ENCODE results near the gene RAD23B. TPM values are rescaled to one million over a fixed set of nuclear protein-coding genes. Genes with fewer than 3 reads are reported as not detected.

The RAD23B gene
- total RNA-seq, 1 donor from 2014 or later, result 134 TPM

- H3K4me3 Mint-ChIP-seq, result no peak overlapping the region
- H3K4me1 Mint-ChIP-seq (ENCODE audit: unreplicated experiment), result peaks cover 5% of the 10 kb centered on the region
- peaks cover 5% of the 10 kb centered on the region for H3K9me3 Mint-ChIP-seq
- no peaks in the 10 kb centered on the region for H3K36me3 Mint-ChIP-seq
- no peaks in the 10 kb centered on the region for H3K27me3 Mint-ChIP-seq
- no peak for DNase-seq (ENCODE audit: extremely low spot score, unreplicated experiment)
- TF ChIP-seq CTCF (conservative IDR thresholded peaks at IDR 0.05), result no peak
- H3K27ac Mint-ChIP-seq, result no peak overlapping the region
Measured at GRCh38 chr9:107269681-107270080, 13.4 kb upstream of the RAD23B start.

DNA sequence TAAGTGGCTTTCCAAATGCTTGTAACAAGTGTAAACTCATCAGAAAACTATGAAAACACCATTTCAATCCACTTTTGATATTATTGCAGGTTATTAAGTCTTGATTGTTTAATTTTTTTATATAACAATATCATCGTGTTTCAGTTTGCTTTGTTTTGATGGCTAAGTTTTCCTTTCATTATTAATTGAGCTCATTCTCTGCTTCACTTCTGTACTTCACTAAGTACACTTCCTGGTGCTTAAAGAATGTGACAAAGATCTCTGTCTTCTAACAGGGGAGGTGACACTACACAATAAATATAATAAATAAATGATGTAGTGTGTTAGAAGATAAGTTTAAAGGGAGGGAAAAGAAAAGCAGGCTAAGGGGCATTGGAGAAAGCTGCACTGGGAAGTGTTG lies 13.0 kb upstream of the RAD23B start:
- Mint-ChIP-seq H3K27ac (peak overlapping the region; percentile 61), H3K4me3 (peak overlapping the region; percentile 3), H3K36me3 (no peaks in the 10 kb centered on the region), H3K27me3 (no peaks in the 10 kb centered on the region), H3K4me1 (ENCODE audit: unreplicated experiment) (peaks cover 9% of the 10 kb centered on the region), H3K9me3 (peaks cover 4% of the 10 kb centered on the region)
- TF ChIP-seq CTCF (conservative IDR thresholded peaks at IDR 0.05), result no peak
- DNase-seq (ENCODE audit: extremely low spot score, unreplicated experiment), result no peak

- peak overlapping the region; percentile 61 for H3K27ac Mint-ChIP-seq
- no peak for DNase-seq (ENCODE audit: extremely low spot score, unreplicated experiment)
- peaks cover 14% of the 10 kb centered on the region for H3K4me1 Mint-ChIP-seq (ENCODE audit: unreplicated experiment)
- no peaks in the 10 kb centered on the region for H3K36me3 Mint-ChIP-seq
- peak overlapping the region; percentile 3 for H3K4me3 Mint-ChIP-seq
- H3K27me3 Mint-ChIP-seq, result no peaks in the 10 kb centered on the region
- no peak for TF ChIP-seq CTCF (conservative IDR thresholded peaks at IDR 0.05)
- no peaks in the 10 kb centered on the region for H3K9me3 Mint-ChIP-seq
Measured at GRCh38 chr9:107270580-107270979, 12.5 kb upstream of the RAD23B start.

GRCh38 chr9:107273634-107274033 lies 9.4 kb upstream of the RAD23B start:
- Mint-ChIP-seq H3K4me1 (ENCODE audit: unreplicated experiment) (peaks cover 15% of the 10 kb centered on the region), H3K9me3 (no peaks in the 10 kb centered on the region), H3K27me3 (no peaks in the 10 kb centered on the region), H3K36me3 (no peaks in the 10 kb centered on the region), H3K4me3 (no peak overlapping the region), H3K27ac (peak overlapping the region; percentile 57)
- no peak for TF ChIP-seq CTCF (conservative IDR thresholded peaks at IDR 0.05)
- DNase-seq (ENCODE audit: extremely low spot score, unreplicated experiment), result no peak

DNA sequence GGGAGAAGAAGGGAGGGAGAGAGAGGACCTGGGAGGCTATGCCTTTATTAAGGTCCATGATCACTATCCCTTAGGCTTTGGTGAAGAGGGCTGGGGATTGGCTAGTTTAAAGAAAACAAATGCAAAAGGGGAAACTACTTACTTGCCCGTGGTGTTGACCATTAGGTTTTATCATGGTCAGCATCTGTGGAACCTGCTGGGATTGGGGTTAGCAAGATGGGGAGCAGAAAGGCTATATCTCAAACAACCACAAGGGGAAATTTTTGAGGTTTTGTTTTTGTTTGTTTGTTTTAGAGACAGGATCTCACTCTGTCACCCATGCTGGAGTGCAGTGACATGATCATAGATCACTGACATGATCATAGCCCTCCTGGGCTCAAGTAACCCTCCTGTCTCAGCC lies 9.0 kb upstream of the RAD23B start:
- Mint-ChIP-seq H3K4me1 (ENCODE audit: unreplicated experiment) (peaks cover 15% of the 10 kb centered on the region), H3K9me3 (no peaks in the 10 kb centered on the region), H3K27ac (no peak overlapping the region), H3K36me3 (no peaks in the 10 kb centered on the region), H3K4me3 (no peak overlapping the region), H3K27me3 (no peaks in the 10 kb centered on the region)
- TF ChIP-seq CTCF (conservative IDR thresholded peaks at IDR 0.05), result peak; percentile 45
- DNase-seq (ENCODE audit: extremely low spot score, unreplicated experiment), result no peak

DNA sequence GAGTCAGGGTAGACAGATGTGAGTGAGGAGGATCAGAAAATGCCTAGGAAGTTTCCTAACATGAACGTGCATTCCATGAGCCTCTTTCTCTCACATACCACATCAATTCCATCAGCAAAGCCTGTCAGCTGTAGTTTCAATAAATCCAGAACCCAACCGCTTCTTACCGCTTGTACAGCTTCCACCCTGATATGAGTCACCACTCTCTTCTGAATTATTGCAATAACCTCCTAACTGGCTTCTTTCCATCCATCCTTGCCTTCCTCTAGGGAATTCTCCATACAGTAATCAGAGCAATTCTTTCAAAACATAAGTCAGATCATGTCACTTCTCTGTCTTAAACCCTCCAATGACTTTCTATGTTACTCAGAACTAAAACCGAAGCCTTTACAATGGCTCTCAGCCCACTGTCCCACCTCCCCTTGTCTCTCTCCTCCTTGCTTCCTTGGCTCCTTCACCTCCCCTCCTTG lies 8.1 kb upstream of the RAD23B start:
- no peak for DNase-seq (ENCODE audit: extremely low spot score, unreplicated experiment)
- Mint-ChIP-seq H3K9me3 (no peaks in the 10 kb centered on the region), H3K27me3 (no peaks in the 10 kb centered on the region), H3K27ac (peak overlapping the region; percentile 74), H3K4me3 (peak overlapping the region; percentile 45), H3K36me3 (no peaks in the 10 kb centered on the region), H3K4me1 (ENCODE audit: unreplicated experiment) (peaks cover 15% of the 10 kb centered on the region)
- TF ChIP-seq CTCF (conservative IDR thresholded peaks at IDR 0.05), result no peak

All from type B pancreatic cell (in vitro differentiated cells).